HepG2 (cell line): Measurements from ENCODE around the gene SLC50A1. TPM values are rescaled to one million over a fixed set of nuclear protein-coding genes. Genes with fewer than 3 reads are reported as not detected.

Source experiments
- ATAC-seq: fragments of 200-7000 bp; cut with Tn5 transposase; 3 replicates; pipeline ENCODE4 v1.9.1; 2020; ENCODE audit warnings: mild to moderate bottlenecking, moderate library complexity
- BruUV-seq: library from RNA; stranded (reverse); fragments of 400-500 nt; replicated peaks from 2 replicates; lab custom pipeline; 2021; lab: Mats Ljungman, UMichigan
- CTCF ChIA-PET: fragments of 300-600 bp; formaldehyde crosslinking; extraction: SDS; loops from one replicate; lab custom pipeline; 2021; ENCODE audit warnings: low total read pairs, inconsistent platforms, low intra/inter-chr PET ratio; lab: Yijun Ruan, JAX
- POLR2A ChIA-PET: fragments of 350-600 bp; sonication (Branson Sonifier 250); formaldehyde crosslinking; loops from one replicate; lab custom pipeline; 2020; ENCODE audit warnings: antibody characterized with exemption, inconsistent platforms; lab: Yijun Ruan, JAX
- DNase-seq: peaks from one replicate; pipeline ENCODE4 v3.0.0-alpha.2; 2015; ENCODE audit warnings: low spot score
- FAIRE-seq: peaks from 3 replicates; lab custom pipeline; 2011; peaks lifted over from hg19 to GRCh38; lab: Jason Lieb, UNC
- H2AFZ ChIP-seq: one replicate; pipeline ENCODE4 v1.6.1; 2011; ENCODE audit warnings: low read length, inconsistent platforms
- H3K27ac ChIP-seq: fragments of 300-600 bp; 3 replicates; pipeline ENCODE4 v1.8.0; 2011; ENCODE audit warnings: mixed run types, mild to moderate bottlenecking, mixed read lengths, low read length, inconsistent platforms; ENCODE audit not compliant: insufficient read depth; ENCODE audit errors: extremely low read length
- H3K27me3 ChIP-seq, 2 experiments: fragments of 200-600 bp in 1 of 2; 2 replicates in 1 of 2; 3 replicates in 1 of 2; pipeline versions ENCODE4 v1.6.0 to v1.8.0; 2011; ENCODE audit warnings: low read length in 2 of 2, mild to moderate bottlenecking in 2 of 2, moderate library complexity in 2 of 2, inconsistent platforms in 1 of 2; ENCODE audit not compliant: insufficient read depth in 2 of 2, control insufficient read depth in 1 of 2
- H3K36me3 ChIP-seq, 2 experiments: fragments of 200-600 bp in 1 of 2; replicated peaks in 1 of 2; 2 replicates in 1 of 2; 3 replicates in 1 of 2; pipeline versions ENCODE4 v1.5.1 to v1.8.0; 2011; ENCODE audit warnings: low read length in 2 of 2, inconsistent platforms in 1 of 2; ENCODE audit not compliant: insufficient read depth in 2 of 2, control insufficient read depth in 1 of 2
- H3K4me1 ChIP-seq: 2 replicates; pipeline ENCODE4 v1.5.1; 2012; ENCODE audit warnings: low read length, inconsistent platforms; ENCODE audit not compliant: insufficient read depth
- H3K4me2 ChIP-seq: 2 replicates; pipeline ENCODE4 v1.6.0; 2011; ENCODE audit warnings: low read depth, low read length, inconsistent platforms
- H3K4me3 ChIP-seq, 3 experiments: fragments of 200-600 bp in 1 of 3; sonication (generic), shearing (Covaris generic) in 1 of 3; replicated peaks in 1 of 3; 2 replicates each; pipeline ENCODE4 v1.5.1; 2011 to 2016; ENCODE audit warnings: low read length in 3 of 3, inconsistent platforms in 2 of 3, low read depth in 2 of 3, mild to moderate bottlenecking in 2 of 3, control low read depth in 1 of 3, mixed read lengths in 1 of 3; ENCODE audit not compliant: insufficient read depth in 1 of 3
- H3K79me2 ChIP-seq: one replicate; pipeline ENCODE4 v1.6.1; 2011; ENCODE audit warnings: low read length, inconsistent platforms; ENCODE audit not compliant: insufficient read depth
- H3K9ac ChIP-seq: 2 replicates; pipeline ENCODE4 v1.6.0; 2011; ENCODE audit warnings: mild to moderate bottlenecking, low read depth, low read length, inconsistent platforms; ENCODE audit not compliant: insufficient read depth
- H3K9me3 ChIP-seq: 2 replicates; pipeline ENCODE4 v1.5.1; 2012; ENCODE audit warnings: mild to moderate bottlenecking, low read length
- H4K20me1 ChIP-seq: 2 replicates; pipeline ENCODE4 v1.6.0; 2011; ENCODE audit warnings: inconsistent platforms, mild to moderate bottlenecking, low read length, moderate library complexity; ENCODE audit not compliant: insufficient read depth
- CBFB ChIP-seq: sonication (generic); formaldehyde crosslinking; IDR thresholded peaks from 2 replicates; pipeline ENCODE4 v1.4.0; 2020; ENCODE audit warnings: missing genetic modification reagents
- GATAD1 ChIP-seq: IDR thresholded peaks from 2 replicates; pipeline ENCODE4 v1.6.1; 2016; ENCODE audit warnings: missing genetic modification reagents, missing compliant biosample characterization
- GATAD2A ChIP-seq: IDR thresholded peaks from 2 replicates; pipeline ENCODE4 v1.6.1; 2016
- HES4 ChIP-seq: sonication (generic); formaldehyde crosslinking; IDR thresholded peaks from 2 replicates; pipeline ENCODE4 v1.9.0; 2021; ENCODE audit warnings: mild to moderate bottlenecking, missing genetic modification reagents, borderline replicate concordance
- HOXA3 ChIP-seq: sonication (generic); formaldehyde crosslinking; IDR thresholded peaks from 2 replicates; pipeline ENCODE4 v1.5.0; 2020; ENCODE audit warnings: missing genetic modification reagents
- IRF2 ChIP-seq: IDR thresholded peaks from 2 replicates; pipeline ENCODE4 v1.6.1; 2018; ENCODE audit warnings: missing genetic modification reagents, missing compliant biosample characterization
- KMT2A ChIP-seq: sonication (generic); formaldehyde crosslinking; IDR thresholded peaks from 2 replicates; pipeline ENCODE4 v1.4.0; 2020; ENCODE audit warnings: missing genetic modification reagents
- MED1 ChIP-seq: sonication (generic); formaldehyde crosslinking; IDR thresholded peaks from 2 replicates; pipeline ENCODE4 v1.4.0; 2020; ENCODE audit warnings: missing genetic modification reagents
- MIXL1 ChIP-seq: IDR thresholded peaks from 2 replicates; pipeline ENCODE4 v1.6.1; 2016
- PHF21A ChIP-seq: sonication (generic); formaldehyde crosslinking; IDR thresholded peaks from 2 replicates; pipeline ENCODE4 v1.5.0; 2020; ENCODE audit warnings: mild to moderate bottlenecking, missing genetic modification reagents
- PITX1 ChIP-seq: sonication (generic); formaldehyde crosslinking; IDR thresholded peaks from 2 replicates; pipeline ENCODE4 v1.5.1; 2020; ENCODE audit warnings: mild to moderate bottlenecking, missing genetic modification reagents
- SALL1 ChIP-seq: sonication (generic); formaldehyde crosslinking; IDR thresholded peaks from 2 replicates; pipeline ENCODE4 v1.8.0; 2022; ENCODE audit warnings: mild to moderate bottlenecking, missing genetic modification reagents
- SALL2 ChIP-seq: sonication (generic); formaldehyde crosslinking; IDR thresholded peaks from 2 replicates; pipeline ENCODE4 v1.8.1; 2023; ENCODE audit warnings: mild to moderate bottlenecking, missing genetic modification reagents, inconsistent platforms
- XRCC5 ChIP-seq: fragments of 200-400 bp; formaldehyde crosslinking; optimal IDR thresholded peaks from 2 replicates; pipeline ENCODE3; 2017; ENCODE audit warnings: mild to moderate bottlenecking, low read length
- ZBTB7B ChIP-seq: sonication (generic); formaldehyde crosslinking; IDR thresholded peaks from 2 replicates; pipeline ENCODE4 v1.4.0; 2020; ENCODE audit warnings: missing genetic modification reagents
- ZNF274 ChIP-seq: sonication (generic); formaldehyde crosslinking; IDR thresholded peaks from 2 replicates; pipeline ENCODE4 v1.5.1; 2020; ENCODE audit warnings: mild to moderate bottlenecking, missing genetic modification reagents
- ZNF547 ChIP-seq: sonication (generic); formaldehyde crosslinking; IDR thresholded peaks from 2 replicates; pipeline ENCODE4 v1.5.1; 2020; ENCODE audit warnings: mild to moderate bottlenecking, missing genetic modification reagents
- ZNF552 ChIP-seq: sonication (generic); formaldehyde crosslinking; IDR thresholded peaks from 2 replicates; pipeline ENCODE4 v1.9.0; 2022; ENCODE audit warnings: missing genetic modification reagents, mild to moderate bottlenecking, borderline replicate concordance
- ZNF672 ChIP-seq: sonication (generic); formaldehyde crosslinking; IDR thresholded peaks from 2 replicates; pipeline ENCODE4 v1.8.1; 2022; ENCODE audit warnings: missing genetic modification reagents
- WGBS: methylation state at CpG from one replicate; pipeline ENCODE4 v1.1.6; 2017; ENCODE audit warnings: low lambda C conversion rate; 5-methylcytosine and 5-hydroxymethylcytosine counted together
- in situ Hi-C: cut with HindIII; loops from 2 replicates; pipeline ENCODE4 v1.10.0; 2017; ENCODE audit warnings: low pct_unique_long_range_greater_than_20kb; ENCODE audit not compliant: extremely low pct_ligation_motif_present
- intact Hi-C: fragments of 100-400 bp; cut with micrococcal nuclease; formaldehyde crosslinking; loops from one replicate; pipeline ENCODE4 v1.10.0; 2022; ENCODE audit not compliant: unreplicated experiment
- polyA plus RNA-seq, 8 experiments: library from polyadenylated mRNA; depleted of rRNA in 3 of 8; stranded (reverse) in 7 of 8; unstranded in 1 of 8; fragments of >200 nt; fragmentation: Illumina TruSeq in 4 of 8; extraction: Trizol in 4 of 8; gene quantifications; 2 replicates each; pipeline versions ENCODE4 v1.2.1 to v1.2.3, GENCODE V29; 2011 to 2016; ENCODE audit warnings: low read depth in 4 of 8, missing spikeins in 1 of 8, mixed read lengths in 1 of 8; ENCODE audit not compliant: insufficient read depth in 1 of 8
- total RNA-seq, 5 experiments: library from RNA; depleted of rRNA; stranded (reverse); fragments of >200 nt; fragmentation: Illumina TruSeq; extraction: Trizol; gene quantifications; 2 replicates each; pipeline ENCODE4 v1.2.3, GENCODE V29; 2016; ENCODE audit warnings: low read depth in 1 of 5
- TF ChIP-seq, protein P1 (sequence below): sonication (generic); formaldehyde crosslinking; IDR thresholded peaks from 2 replicates; pipeline ENCODE4 v1.4.0; 2020; ENCODE audit warnings: missing genetic modification reagents, borderline replicate concordance
- TF ChIP-seq, protein P2 (sequence below), 2 experiments: sonication (generic) in 1 of 2; formaldehyde crosslinking in 1 of 2; IDR thresholded peaks; 2 replicates each; pipeline versions ENCODE4 v1.4.0 to v1.6.1; 2018 to 2020; ENCODE audit warnings: missing genetic modification reagents in 2 of 2, borderline replicate concordance in 1 of 2, low read depth in 1 of 2, mild to moderate bottlenecking in 1 of 2, missing biosample characterization in 1 of 2

Gene SLC50A1
- total and polyA plus RNA-seq, 2 of the 13 experiments (the other 11 are each of a cell fraction or from before 2014, with no cell fraction given) = 22.5 to 46.8 TPM

DNA sequence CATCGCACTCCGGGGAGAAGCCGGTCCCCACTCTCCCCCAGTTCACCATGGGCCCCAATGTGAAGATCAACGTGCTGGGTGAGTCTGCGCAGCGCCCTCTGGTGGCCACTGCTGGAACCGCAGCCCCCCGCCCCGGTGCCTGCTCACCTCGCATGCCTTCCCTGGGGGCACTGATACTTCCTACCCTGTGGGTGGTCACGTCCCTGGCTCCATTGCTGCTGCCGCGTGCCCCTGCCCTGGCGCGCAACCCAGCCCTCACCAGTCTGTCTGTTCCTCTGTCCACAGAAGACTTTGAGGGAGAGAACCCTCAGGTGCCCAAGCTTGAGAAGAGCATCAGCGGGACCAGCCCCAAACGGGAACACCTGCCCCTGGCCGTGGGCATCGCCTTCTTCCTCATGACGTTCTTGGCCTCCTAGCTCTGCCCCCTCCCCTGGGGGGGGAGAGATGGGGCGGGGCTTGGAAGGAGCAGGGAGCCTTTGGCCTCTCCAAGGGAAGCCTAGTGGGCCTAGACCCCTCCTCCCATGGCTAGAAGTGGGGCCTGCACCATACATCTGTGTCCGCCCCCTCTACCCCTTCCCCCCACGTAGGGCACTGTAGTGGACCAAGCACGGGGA is 49.4 kb upstream of the SLC50A1 start:
- Histone ChIP-seq H3K27ac (no peak overlapping the region), H3K9me3 (no peaks in the 10 kb centered on the region), H3K4me3 (peak overlapping the region; percentile 72 to 89 (median 75); a peak in 5 of 6 replicates), H2AFZ (no peak overlapping the region), H3K36me3 (no peaks in the 10 kb centered on the region), H3K9ac (no peak overlapping the region; the same call in 1 of the 2 replicates), H3K4me1 (peaks cover 79% of the 10 kb centered on the region), H3K79me2 (no peaks in the 10 kb centered on the region), H3K4me2 (peak overlapping the region; percentile 98), H4K20me1 (peaks cover 3% of the 10 kb centered on the region; the same call in 1 of the 2 replicates), H3K27me3 (peaks cover 15 to 31% of the 10 kb centered on the region in 2 experiments)
- peak; percentile 36 for ATAC-seq
- no TSS peak for BruUV-seq
- WGBS = 3% methylated on average over 8 of the region's 24 CpGs
- ChIA-PET POLR2A (interaction anchor here (1.9 to 2.7 kb wide), 2 partner anchors 39 to 43 kb away, joined by 11 to 19 read pairs; no protein-coding TSS in a partner anchor), CTCF (interaction anchor here (1.1 to 2.0 kb wide), 2 partner anchors 82 to 87 kb away, joined by 3 to 7 read pairs; partner anchors contain the start of genes KRTCAP2 and TRIM46)
- intact Hi-C loops (loop anchor here (10.0 kb wide), 1 partner anchor 181 kb away; no protein-coding TSS in a partner anchor), in situ Hi-C loops (no loop called here)
- no peak for FAIRE-seq
- DNase-seq = no peak
- TF ChIP-seq HES4 (CRISPR knock-in tag) (0 out of 2 replicates have a peak, but pooled peaks have one; percentile 39), PHF21A (CRISPR knock-in tag) (no peak), ZNF547 (CRISPR knock-in tag) (no peak), SALL1 (CRISPR knock-in tag) (peak; percentile 33; the same call in 1 of the 2 replicates), ZNF552 (CRISPR knock-in tag) (no peak), KMT2A (CRISPR knock-in tag) (0 out of 2 replicates have a peak, but pooled peaks have one; percentile 15), GATAD1 (CRISPR knock-in tag) (0 out of 2 replicates have a peak, but pooled peaks have one; percentile 35), MIXL1 (CRISPR knock-in tag) (0 out of 2 replicates have a peak, but pooled peaks have one; percentile 16), ZBTB7B (CRISPR knock-in tag) (peak; percentile 31; the same call in 1 of the 2 replicates), HOXA3 (CRISPR knock-in tag) (peak; percentile 60), CBFB (0 out of 2 replicates have a peak, but pooled peaks have one; percentile 54), SALL2 (0 out of 2 replicates have a peak, but pooled peaks have one; percentile 37), XRCC5 (peak; percentile 50), ZNF274 (CRISPR knock-in tag) (peak; percentile 44; the same call in 1 of the 2 replicates), GATAD2A (CRISPR knock-in tag) (0 out of 2 replicates have a peak, but pooled peaks have one; percentile 17), ZNF672 (CRISPR knock-in tag) (0 out of 2 replicates have a peak, but pooled peaks have one; percentile 40), IRF2 (CRISPR knock-in tag) (no peak), PITX1 (0 out of 2 replicates have a peak, but pooled peaks have one; percentile 23), MED1 (CRISPR knock-in tag) (0 out of 2 replicates have a peak, but pooled peaks have one; percentile 29)
- TF ChIP-seq, protein P1, sequence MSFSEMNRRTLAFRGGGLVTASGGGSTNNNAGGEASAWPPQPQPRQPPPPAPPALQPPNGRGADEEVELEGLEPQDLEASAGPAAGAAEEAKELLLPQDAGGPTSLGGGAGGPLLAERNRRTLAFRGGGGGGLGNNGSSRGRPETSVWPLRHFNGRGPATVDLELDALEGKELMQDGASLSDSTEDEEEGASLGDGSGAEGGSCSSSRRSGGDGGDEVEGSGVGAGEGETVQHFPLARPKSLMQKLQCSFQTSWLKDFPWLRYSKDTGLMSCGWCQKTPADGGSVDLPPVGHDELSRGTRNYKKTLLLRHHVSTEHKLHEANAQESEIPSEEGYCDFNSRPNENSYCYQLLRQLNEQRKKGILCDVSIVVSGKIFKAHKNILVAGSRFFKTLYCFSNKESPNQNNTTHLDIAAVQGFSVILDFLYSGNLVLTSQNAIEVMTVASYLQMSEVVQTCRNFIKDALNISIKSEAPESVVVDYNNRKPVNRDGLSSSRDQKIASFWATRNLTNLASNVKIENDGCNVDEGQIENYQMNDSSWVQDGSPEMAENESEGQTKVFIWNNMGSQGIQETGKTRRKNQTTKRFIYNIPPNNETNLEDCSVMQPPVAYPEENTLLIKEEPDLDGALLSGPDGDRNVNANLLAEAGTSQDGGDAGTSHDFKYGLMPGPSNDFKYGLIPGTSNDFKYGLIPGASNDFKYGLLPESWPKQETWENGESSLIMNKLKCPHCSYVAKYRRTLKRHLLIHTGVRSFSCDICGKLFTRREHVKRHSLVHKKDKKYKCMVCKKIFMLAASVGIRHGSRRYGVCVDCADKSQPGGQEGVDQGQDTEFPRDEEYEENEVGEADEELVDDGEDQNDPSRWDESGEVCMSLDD = peak; percentile 69; the same call in 1 of the 2 replicates
- TF ChIP-seq, protein P2, sequence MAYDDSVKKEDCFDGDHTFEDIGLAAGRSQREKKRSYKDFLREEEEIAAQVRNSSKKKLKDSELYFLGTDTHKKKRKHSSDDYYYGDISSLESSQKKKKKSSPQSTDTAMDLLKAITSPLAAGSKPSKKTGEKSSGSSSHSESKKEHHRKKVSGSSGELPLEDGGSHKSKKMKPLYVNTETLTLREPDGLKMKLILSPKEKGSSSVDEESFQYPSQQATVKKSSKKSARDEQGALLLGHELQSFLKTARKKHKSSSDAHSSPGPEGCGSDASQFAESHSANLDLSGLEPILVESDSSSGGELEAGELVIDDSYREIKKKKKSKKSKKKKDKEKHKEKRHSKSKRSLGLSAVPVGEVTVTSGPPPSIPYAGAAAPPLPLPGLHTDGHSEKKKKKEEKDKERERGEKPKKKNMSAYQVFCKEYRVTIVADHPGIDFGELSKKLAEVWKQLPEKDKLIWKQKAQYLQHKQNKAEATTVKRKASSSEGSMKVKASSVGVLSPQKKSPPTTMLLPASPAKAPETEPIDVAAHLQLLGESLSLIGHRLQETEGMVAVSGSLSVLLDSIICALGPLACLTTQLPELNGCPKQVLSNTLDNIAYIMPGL (CRISPR knock-in tag; IDR thresholded peaks at IDR 0.05; ENCODE audit: borderline replicate concordance in 1 of 2, low read depth in 1 of 2) = peak in 1 of 2 experiments; percentile 76; a peak in 2 of 4 replicates
